Kidney (tissue), 14 donors: Measurements from ENCODE around the gene HOXC12. TPM values are rescaled to one million over a fixed set of nuclear protein-coding genes. Genes with fewer than 3 reads are reported as not detected.

Experiments used
- DNase-seq, 5 donors: peaks; one replicate each; pipeline ENCODE4 v3.0.0-alpha.2; 2013 to 2020
- FAIRE-seq: peaks from 2 replicates; lab custom pipeline; 2012; peaks lifted over from hg19 to GRCh38; lab: Jason Lieb, UNC
- H3K27ac ChIP-seq, 2 donors: one replicate each; pipeline ENCODE4 v1.7.0; 2013; ENCODE audit warnings: low read depth in 2 of 2, low read length in 2 of 2, inconsistent platforms in 1 of 2
- H3K27me3 ChIP-seq: one replicate; pipeline ENCODE4 v1.7.1; 2013; ENCODE audit warnings: low read length, inconsistent platforms; ENCODE audit not compliant: control insufficient read depth, insufficient read depth
- H3K36me3 ChIP-seq, 3 donors: one replicate each; pipeline versions ENCODE4 v1.7.0 to v1.7.1; 2013; ENCODE audit warnings: low read length in 3 of 3, control low read depth in 1 of 3, inconsistent platforms in 1 of 3; ENCODE audit not compliant: insufficient read depth in 3 of 3, control insufficient read depth in 2 of 3
- H3K4me1 ChIP-seq, 3 donors: one replicate each; pipeline versions ENCODE4 v1.7.0 to v1.7.1; 2013; ENCODE audit warnings: low read length in 3 of 3, inconsistent platforms in 1 of 3, low read depth in 1 of 3; ENCODE audit not compliant: control insufficient read depth in 2 of 3, insufficient read depth in 2 of 3
- H3K4me3 ChIP-seq, 3 donors: one replicate each; pipeline versions ENCODE4 v1.7.0 to v1.8.1; 2013; ENCODE audit warnings: low read length in 3 of 3, control low read depth in 1 of 3, inconsistent platforms in 1 of 3
- H3K9ac ChIP-seq, 3 donors: one replicate each; pipeline versions ENCODE4 v1.7.0 to v1.7.1; 2013; ENCODE audit warnings: low read length in 3 of 3, control low read depth in 1 of 3, inconsistent platforms in 1 of 3
- H3K9me3 ChIP-seq, 3 donors: one replicate each; pipeline versions ENCODE4 v1.7.0 to v1.7.1; 2013; ENCODE audit warnings: low read length in 3 of 3, control low read depth in 1 of 3, inconsistent platforms in 1 of 3; ENCODE audit not compliant: control insufficient read depth in 2 of 3, insufficient read depth in 1 of 3
- intact Hi-C: fragments of 100-400 bp; cut with DNase I; formaldehyde crosslinking; loops from one replicate; pipeline ENCODE4 v1.11.1; 2022
- polyA plus RNA-seq: library from polyadenylated mRNA; stranded (reverse); fragments of 350-450 nt; fragmentation: Illumina TruSeq; extraction: RNeasy Lipid Tissue Mini Kit (QIAGEN cat#74804); gene quantifications from one replicate; pipeline ENCODE4 v1.2.3, GENCODE V29; 2014; ENCODE audit warnings: low read depth, low replicate concordance; ENCODE audit not compliant: insufficient read depth
- total RNA-seq: library from RNA; stranded (reverse); fragmentation: NEBNext Ultra II Directional; extraction: Animal tissue kit (Norgen Biotek cat#: 25700); gene quantifications from one replicate; pipeline ENCODE4 v1.2.1, GENCODE V29; 2021
- TF ChIP-seq, protein P1 (sequence below): IDR thresholded peaks from 3 replicates; pipeline ENCODE4 v1.5.1; 2012; ENCODE audit warnings: mild to moderate bottlenecking, moderate library complexity, borderline replicate concordance; ENCODE audit not compliant: insufficient read depth; ENCODE audit errors: extremely low read depth
- donor health status: control.
- donor health status: control.
- donor health status: control.
- donor health status: control.
- donor health status: control.
- donor health status: DM: yes; HTN: yes; CAD: no.
- donor health status: Normal renal cell carcinoma (clear cell type).

HOXC12 gene
- total and polyA plus RNA-seq, 2 donors from 2014 or later = not detected

- FAIRE-seq = no peak
- Histone ChIP-seq H3K4me3 (no peak overlapping the region), H3K9me3 (no peaks in the 10 kb centered on the region), H3K36me3 (no peaks in the 10 kb centered on the region), H3K27me3 (peaks cover 96% of the 10 kb centered on the region), H3K27ac (no peak overlapping the region), H3K9ac (no peak overlapping the region), H3K4me1 (no peaks in the 10 kb centered on the region)
- no peak for DNase-seq
- intact Hi-C loops = no loop called here
- TF ChIP-seq, protein P1, sequence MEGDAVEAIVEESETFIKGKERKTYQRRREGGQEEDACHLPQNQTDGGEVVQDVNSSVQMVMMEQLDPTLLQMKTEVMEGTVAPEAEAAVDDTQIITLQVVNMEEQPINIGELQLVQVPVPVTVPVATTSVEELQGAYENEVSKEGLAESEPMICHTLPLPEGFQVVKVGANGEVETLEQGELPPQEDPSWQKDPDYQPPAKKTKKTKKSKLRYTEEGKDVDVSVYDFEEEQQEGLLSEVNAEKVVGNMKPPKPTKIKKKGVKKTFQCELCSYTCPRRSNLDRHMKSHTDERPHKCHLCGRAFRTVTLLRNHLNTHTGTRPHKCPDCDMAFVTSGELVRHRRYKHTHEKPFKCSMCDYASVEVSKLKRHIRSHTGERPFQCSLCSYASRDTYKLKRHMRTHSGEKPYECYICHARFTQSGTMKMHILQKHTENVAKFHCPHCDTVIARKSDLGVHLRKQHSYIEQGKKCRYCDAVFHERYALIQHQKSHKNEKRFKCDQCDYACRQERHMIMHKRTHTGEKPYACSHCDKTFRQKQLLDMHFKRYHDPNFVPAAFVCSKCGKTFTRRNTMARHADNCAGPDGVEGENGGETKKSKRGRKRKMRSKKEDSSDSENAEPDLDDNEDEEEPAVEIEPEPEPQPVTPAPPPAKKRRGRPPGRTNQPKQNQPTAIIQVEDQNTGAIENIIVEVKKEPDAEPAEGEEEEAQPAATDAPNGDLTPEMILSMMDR = no peak
Measured at GRCh38 chr12:53929527-53929926, 25.2 kb upstream of the HOXC12 start.

DNA sequence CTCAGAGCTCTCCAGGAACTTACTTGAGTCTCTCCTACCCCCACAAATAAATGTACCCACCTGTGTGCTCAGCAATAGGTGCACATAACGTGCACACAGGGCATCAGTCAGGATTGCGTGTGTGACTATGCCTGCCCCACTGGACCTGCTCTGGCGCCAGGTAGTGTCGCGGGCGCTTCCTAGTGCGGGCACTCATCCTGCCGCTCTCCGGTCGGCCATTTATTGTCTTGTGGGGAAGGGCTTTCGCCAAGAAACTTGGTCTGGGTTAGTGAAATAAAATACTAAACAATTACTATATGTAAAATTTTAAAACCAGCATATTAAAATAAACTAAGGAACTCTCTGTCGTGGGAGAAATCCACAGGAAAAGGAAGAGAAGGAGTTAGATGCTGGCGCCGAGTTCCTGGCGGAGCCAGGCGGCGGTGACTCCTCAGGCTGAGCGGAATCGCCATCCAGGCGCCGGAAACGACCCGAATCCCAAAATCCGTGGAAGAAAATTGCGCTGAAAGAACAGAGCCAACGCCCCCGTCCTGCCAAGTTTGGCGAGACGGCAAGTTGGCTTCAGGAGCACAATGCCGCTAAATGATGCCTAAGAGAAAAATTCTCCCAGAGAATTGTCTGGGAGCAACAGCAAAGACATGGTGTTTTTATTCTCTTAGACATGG lies 24.0 kb upstream of the HOXC12 start:
- TF ChIP-seq, protein P1 = no peak
- Histone ChIP-seq H3K4me3 (no peak overlapping the region), H3K9me3 (no peaks in the 10 kb centered on the region), H3K27me3 (peaks cover 97% of the 10 kb centered on the region), H3K9ac (no peak overlapping the region), H3K4me1 (no peaks in the 10 kb centered on the region), H3K36me3 (no peaks in the 10 kb centered on the region), H3K27ac (no peak overlapping the region)
- FAIRE-seq (no peak), DNase-seq (peak in 1 of 5 donors; percentile 44)
- intact Hi-C loops = no loop called here

- DNase-seq (no peak), FAIRE-seq (no peak)
- H3K27me3 ChIP-seq = peaks cover 94% of the 10 kb centered on the region
- H3K4me1 ChIP-seq = no peaks in the 10 kb centered on the region
- intact Hi-C loops = no loop called here
- H3K36me3 ChIP-seq = no peaks in the 10 kb centered on the region
- TF ChIP-seq, protein P1 = no peak
- H3K9me3 ChIP-seq = no peaks in the 10 kb centered on the region
- no peak overlapping the region for H3K4me3 ChIP-seq
- no peak overlapping the region for H3K27ac ChIP-seq
- no peak overlapping the region for H3K9ac ChIP-seq
Measured at GRCh38 chr12:53931844-53932581, 22.7 kb upstream of the HOXC12 start.
